K562 (cell line): Measurements from ENCODE around the gene OLIG1.

Experiments used
- PHF20 ChIP-seq: fragments of 450-650 bp; IDR thresholded peaks from 2 replicates; pipeline ENCODE4 v1.6.1; 2018; ENCODE audit not compliant: partially characterized antibody
- PURB ChIP-seq: sonication (generic); formaldehyde crosslinking; IDR thresholded peaks from 2 replicates; pipeline ENCODE4 v1.9.0; 2021; ENCODE audit warnings: low read depth, mild to moderate bottlenecking, missing genetic modification reagents
- RFX5 ChIP-seq: IDR thresholded peaks from 2 replicates; pipeline ENCODE4 v1.6.1; 2011; ENCODE audit warnings: low read depth, mild to moderate bottlenecking, improper control_type of control experiment, low read length
- SP1 ChIP-seq: sonication (generic); formaldehyde crosslinking; IDR thresholded peaks from 2 replicates; pipeline ENCODE4 v1.8.1; 2022; ENCODE audit warnings: mild to moderate bottlenecking, missing genetic modification reagents
- TF ChIP-seq, protein P1 (sequence below): sonication (generic); formaldehyde crosslinking; IDR thresholded peaks from 2 replicates; pipeline ENCODE4 v1.5.0; 2020; ENCODE audit warnings: missing genetic modification reagents
- TF ChIP-seq, protein P2 (sequence below): fragments of 250-450 bp; sonication (Bioruptor Pico); IDR thresholded peaks from 2 replicates; pipeline ENCODE4 v1.8.0; 2021; ENCODE audit warnings: moderate library complexity, mild to moderate bottlenecking, inconsistent platforms
- TF ChIP-seq, protein P3 (sequence below), 3 experiments: IDR thresholded peaks in 2 of 3; conservative IDR thresholded peaks in 1 of 3; 2 replicates each; pipeline ENCODE4 v1.5.1; 2011 to 2012; ENCODE audit warnings: low read length in 3 of 3, mild to moderate bottlenecking in 3 of 3, control low read depth in 2 of 3, improper control_type of control experiment in 1 of 3, inconsistent platforms in 1 of 3, low read depth in 1 of 3, mixed read lengths in 1 of 3, moderate library complexity in 1 of 3; ENCODE audit not compliant: insufficient read depth in 2 of 3
- TF ChIP-seq, protein P4 (sequence below): fragments of 250-450 bp; sonication (Bioruptor Pico); IDR thresholded peaks from 2 replicates; pipeline ENCODE4 v1.8.0; 2022; ENCODE audit warnings: moderate library complexity, mild to moderate bottlenecking, inconsistent platforms
- TF ChIP-seq, protein P5 (sequence below): fragments of 450-650 bp; formaldehyde crosslinking; IDR thresholded peaks from 2 replicates; pipeline ENCODE4 v1.4.0; 2022; ENCODE audit warnings: missing genetic modification characterization

DNA sequence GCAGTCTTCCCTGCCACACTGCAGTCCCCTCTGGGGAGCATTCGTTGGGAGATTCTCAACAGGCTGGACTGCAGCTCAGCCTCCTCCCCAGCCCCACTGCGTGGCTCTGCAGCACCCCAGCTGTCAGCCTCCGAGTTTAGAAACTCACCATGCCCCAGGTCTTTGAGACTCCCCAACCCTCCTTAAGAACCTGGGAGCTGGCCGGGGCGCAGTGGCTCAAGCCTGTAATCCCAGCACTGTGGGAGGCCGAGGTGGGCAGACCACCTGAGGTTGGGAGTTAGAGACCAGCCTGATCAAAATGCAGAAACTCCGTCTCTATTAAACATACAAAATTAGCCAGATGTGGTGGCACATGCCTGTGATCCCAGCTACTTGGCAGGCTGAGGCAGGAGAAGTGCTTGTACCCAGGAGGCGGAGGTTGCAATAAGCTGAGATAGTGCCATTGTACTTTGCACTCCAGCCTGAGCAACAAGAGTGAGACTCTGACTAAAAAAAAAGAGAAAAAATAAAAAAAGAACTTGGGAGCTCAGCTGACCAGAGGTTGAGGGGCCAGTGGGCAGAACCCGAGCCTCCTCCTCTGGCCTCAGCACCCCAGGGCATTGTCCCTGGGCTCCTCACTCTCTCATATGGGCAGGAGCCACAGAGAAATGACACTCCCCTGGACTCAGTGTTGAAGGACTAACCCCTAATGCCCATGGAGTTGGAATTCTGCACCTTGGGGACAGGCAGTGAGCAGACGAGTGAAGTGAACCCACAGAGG lies 38.6 kb upstream of the OLIG1 start:
- TF ChIP-seq, protein P1, sequence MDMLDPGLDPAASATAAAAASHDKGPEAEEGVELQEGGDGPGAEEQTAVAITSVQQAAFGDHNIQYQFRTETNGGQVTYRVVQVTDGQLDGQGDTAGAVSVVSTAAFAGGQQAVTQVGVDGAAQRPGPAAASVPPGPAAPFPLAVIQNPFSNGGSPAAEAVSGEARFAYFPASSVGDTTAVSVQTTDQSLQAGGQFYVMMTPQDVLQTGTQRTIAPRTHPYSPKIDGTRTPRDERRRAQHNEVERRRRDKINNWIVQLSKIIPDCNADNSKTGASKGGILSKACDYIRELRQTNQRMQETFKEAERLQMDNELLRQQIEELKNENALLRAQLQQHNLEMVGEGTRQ (CRISPR knock-in tag), result no peak
- TF ChIP-seq, protein P2, sequence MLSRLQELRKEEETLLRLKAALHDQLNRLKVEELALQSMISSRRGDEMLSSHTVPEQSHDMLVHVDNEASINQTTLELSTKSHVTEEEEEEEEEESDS (CRISPR knock-in tag), result no peak
- no peak for TF ChIP-seq PHF20
- TF ChIP-seq, protein P3, sequence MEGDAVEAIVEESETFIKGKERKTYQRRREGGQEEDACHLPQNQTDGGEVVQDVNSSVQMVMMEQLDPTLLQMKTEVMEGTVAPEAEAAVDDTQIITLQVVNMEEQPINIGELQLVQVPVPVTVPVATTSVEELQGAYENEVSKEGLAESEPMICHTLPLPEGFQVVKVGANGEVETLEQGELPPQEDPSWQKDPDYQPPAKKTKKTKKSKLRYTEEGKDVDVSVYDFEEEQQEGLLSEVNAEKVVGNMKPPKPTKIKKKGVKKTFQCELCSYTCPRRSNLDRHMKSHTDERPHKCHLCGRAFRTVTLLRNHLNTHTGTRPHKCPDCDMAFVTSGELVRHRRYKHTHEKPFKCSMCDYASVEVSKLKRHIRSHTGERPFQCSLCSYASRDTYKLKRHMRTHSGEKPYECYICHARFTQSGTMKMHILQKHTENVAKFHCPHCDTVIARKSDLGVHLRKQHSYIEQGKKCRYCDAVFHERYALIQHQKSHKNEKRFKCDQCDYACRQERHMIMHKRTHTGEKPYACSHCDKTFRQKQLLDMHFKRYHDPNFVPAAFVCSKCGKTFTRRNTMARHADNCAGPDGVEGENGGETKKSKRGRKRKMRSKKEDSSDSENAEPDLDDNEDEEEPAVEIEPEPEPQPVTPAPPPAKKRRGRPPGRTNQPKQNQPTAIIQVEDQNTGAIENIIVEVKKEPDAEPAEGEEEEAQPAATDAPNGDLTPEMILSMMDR (IDR thresholded peaks at IDR 0.05 in 2 of 3, conservative IDR thresholded peaks at IDR 0.05 in 1 of 3; ENCODE audit: insufficient read depth in 2 of 3, low read depth in 1 of 3, low read length in 3 of 3), result no peak
- TF ChIP-seq, protein P4, sequence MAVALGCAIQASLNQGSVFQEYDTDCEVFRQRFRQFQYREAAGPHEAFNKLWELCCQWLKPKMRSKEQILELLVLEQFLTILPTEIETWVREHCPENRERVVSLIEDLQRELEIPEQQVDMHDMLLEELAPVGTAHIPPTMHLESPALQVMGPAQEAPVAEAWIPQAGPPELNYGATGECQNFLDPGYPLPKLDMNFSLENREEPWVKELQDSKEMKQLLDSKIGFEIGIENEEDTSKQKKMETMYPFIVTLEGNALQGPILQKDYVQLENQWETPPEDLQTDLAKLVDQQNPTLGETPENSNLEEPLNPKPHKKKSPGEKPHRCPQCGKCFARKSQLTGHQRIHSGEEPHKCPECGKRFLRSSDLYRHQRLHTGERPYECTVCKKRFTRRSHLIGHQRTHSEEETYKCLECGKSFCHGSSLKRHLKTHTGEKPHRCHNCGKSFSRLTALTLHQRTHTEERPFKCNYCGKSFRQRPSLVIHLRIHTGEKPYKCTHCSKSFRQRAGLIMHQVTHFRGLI, result no peak
- no peak for TF ChIP-seq SP1 (CRISPR knock-in tag)
- TF ChIP-seq, protein P5, sequence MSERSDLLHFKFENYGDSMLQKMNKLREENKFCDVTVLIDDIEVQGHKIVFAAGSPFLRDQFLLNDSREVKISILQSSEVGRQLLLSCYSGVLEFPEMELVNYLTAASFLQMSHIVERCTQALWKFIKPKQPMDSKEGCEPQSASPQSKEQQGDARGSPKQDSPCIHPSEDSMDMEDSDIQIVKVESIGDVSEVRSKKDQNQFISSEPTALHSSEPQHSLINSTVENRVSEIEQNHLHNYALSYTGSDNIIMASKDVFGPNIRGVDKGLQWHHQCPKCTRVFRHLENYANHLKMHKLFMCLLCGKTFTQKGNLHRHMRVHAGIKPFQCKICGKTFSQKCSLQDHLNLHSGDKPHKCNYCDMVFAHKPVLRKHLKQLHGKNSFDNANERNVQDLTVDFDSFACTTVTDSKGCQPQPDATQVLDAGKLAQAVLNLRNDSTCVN (CRISPR knock-in tag), result no peak
- TF ChIP-seq PURB (CRISPR knock-in tag), result no peak
- TF ChIP-seq RFX5, result no peak
